Thyroid gland (tissue), 4 donors: ENCODE measurements around the gene TFB1M.

Experiments
- POLR2A ChIP-seq, 2 donors: fragments of 450-650 bp; IDR thresholded peaks; one replicate each; pipeline ENCODE4 v1.6.1; 2017; ENCODE audit warnings: antibody characterized with exemption in 2 of 2, mild to moderate bottlenecking in 2 of 2, moderate library complexity in 1 of 2
- TF ChIP-seq, protein P1 (sequence below), 6 experiments: fragments of 200-600 bp in 3 of 6; fragments of 450-650 bp in 3 of 6; sonication (generic) in 3 of 6; IDR thresholded peaks; one replicate each; pipeline ENCODE4 v1.5.1; 2016 to 2019; ENCODE audit warnings: antibody characterized with exemption in 6 of 6, mild to moderate bottlenecking in 2 of 6, inconsistent platforms in 1 of 6, moderate library complexity in 1 of 6

DNA sequence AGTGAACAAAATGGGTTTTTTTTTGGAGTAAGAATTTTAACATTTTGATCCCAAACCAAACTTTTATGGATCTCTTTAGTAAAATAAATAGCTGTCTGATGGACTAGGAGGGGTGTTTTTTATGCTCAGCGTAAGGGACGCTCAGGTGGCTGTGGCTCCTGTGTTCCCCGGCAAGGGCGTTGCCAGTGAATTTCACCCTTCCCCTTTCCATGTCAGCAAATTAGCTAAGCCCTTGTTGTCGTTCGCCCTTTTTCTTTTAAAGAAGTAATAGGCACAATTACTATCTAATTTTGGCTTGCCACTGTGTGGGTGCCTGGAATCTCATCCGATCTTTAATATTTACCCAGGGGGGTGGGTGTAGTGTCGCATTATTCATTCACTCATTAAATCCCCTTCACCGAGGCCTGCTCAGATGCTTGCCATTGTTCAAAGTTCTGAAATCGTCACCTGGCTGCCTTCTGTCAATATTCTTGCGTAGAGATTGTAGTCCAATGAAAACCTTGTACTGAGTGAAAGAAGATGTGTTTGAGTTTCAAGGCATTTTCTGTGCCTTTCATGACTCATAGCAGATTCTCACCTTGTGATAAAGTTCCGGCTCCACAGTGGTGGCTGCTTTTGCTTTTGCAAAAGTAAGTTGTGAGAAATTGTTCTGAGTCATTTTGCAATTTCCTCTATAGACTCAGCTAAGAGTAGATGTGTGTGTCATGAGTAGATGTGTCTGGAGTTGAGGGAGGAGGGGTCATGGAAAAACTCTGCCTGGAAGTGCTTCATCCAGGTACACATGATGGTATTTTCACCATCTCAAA, 90.4 kb downstream of the TFB1M start:
- no peak for TF ChIP-seq POLR2A (IDR thresholded peaks at IDR 0.05)
- TF ChIP-seq, protein P1, sequence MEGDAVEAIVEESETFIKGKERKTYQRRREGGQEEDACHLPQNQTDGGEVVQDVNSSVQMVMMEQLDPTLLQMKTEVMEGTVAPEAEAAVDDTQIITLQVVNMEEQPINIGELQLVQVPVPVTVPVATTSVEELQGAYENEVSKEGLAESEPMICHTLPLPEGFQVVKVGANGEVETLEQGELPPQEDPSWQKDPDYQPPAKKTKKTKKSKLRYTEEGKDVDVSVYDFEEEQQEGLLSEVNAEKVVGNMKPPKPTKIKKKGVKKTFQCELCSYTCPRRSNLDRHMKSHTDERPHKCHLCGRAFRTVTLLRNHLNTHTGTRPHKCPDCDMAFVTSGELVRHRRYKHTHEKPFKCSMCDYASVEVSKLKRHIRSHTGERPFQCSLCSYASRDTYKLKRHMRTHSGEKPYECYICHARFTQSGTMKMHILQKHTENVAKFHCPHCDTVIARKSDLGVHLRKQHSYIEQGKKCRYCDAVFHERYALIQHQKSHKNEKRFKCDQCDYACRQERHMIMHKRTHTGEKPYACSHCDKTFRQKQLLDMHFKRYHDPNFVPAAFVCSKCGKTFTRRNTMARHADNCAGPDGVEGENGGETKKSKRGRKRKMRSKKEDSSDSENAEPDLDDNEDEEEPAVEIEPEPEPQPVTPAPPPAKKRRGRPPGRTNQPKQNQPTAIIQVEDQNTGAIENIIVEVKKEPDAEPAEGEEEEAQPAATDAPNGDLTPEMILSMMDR (IDR thresholded peaks at IDR 0.05): no peak
